ENCODE data around the gene TAGLN3. TPM values are rescaled to one million over a fixed set of nuclear protein-coding genes. Genes with fewer than 3 reads are reported as not detected.

TAGLN3 gene
- total and polyA plus RNA-seq, 7 donors = 4.3 to 17.8 (median 16.1) TPM; not detected in 2

DNA sequence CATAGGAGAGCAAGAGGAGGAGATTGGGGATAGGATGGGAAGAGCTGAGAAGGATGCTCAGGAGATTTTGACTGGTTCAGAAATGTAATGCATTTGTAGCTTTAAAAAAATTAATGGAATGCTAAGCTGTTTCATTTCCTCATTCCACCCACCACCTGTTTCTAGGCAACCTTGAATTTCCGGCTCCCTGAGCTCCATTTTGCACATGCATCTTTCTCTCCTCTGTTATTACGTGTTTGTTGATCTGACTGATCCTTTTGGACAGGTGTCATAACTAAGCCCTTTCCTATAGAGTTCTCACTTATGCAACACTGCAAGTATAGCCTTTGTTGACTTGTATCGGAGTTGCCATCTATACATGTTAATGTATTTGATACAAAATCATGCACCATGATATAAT lies 40.1 kb downstream of the TAGLN3 start:
- H3K27ac ChIP-seq = no peak overlapping the region
- H3K27me3 ChIP-seq = no peaks in the 10 kb centered on the region
- H3K4me3 ChIP-seq = no peak overlapping the region
- no peak for DNase-seq
- 70 to 75% methylated on average over 3 of the region's 3 CpGs for WGBS, 2 donors
- H3K9me3 ChIP-seq = no peaks in the 10 kb centered on the region
- intact Hi-C loops (cut with DNase I) = no loop called here
- no peaks in the 10 kb centered on the region for H3K36me3 ChIP-seq
- H3K4me1 ChIP-seq = peaks cover 0 to 5% (median 1%) of the 10 kb centered on the region in 4 donors
- TF ChIP-seq POLR2AphosphoS5 (IDR thresholded peaks at IDR 0.05) (no peak), POLR2A (IDR thresholded peaks at IDR 0.05) (no peak), EP300 (IDR thresholded peaks at IDR 0.05) (no peak)
- TF ChIP-seq, protein P1, sequence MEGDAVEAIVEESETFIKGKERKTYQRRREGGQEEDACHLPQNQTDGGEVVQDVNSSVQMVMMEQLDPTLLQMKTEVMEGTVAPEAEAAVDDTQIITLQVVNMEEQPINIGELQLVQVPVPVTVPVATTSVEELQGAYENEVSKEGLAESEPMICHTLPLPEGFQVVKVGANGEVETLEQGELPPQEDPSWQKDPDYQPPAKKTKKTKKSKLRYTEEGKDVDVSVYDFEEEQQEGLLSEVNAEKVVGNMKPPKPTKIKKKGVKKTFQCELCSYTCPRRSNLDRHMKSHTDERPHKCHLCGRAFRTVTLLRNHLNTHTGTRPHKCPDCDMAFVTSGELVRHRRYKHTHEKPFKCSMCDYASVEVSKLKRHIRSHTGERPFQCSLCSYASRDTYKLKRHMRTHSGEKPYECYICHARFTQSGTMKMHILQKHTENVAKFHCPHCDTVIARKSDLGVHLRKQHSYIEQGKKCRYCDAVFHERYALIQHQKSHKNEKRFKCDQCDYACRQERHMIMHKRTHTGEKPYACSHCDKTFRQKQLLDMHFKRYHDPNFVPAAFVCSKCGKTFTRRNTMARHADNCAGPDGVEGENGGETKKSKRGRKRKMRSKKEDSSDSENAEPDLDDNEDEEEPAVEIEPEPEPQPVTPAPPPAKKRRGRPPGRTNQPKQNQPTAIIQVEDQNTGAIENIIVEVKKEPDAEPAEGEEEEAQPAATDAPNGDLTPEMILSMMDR (IDR thresholded peaks at IDR 0.05) = no peak

DNA sequence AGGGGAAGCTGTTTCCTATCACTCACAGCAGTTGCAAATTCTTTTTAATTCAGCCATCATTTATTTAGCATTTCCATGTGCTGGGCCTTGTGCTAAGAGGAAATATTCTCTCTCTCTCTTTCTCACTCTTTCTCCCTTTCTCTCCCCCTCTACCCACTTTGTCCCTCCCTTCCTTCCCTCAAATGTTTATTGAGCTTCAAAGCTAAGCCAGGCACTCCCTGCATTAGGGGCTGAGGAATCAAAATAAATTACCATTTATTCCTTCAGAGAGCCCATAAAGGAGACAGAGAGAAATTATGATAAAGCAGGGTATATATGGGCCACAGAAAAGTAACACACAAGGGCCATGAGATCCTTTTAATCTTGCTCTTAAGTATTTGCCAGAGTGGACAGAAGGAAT lies 42.6 kb downstream of the TAGLN3 start:
- H3K4me3 ChIP-seq = no peak overlapping the region
- DNase-seq = no peak
- H3K36me3 ChIP-seq = no peaks in the 10 kb centered on the region
- H3K27me3 ChIP-seq = no peaks in the 10 kb centered on the region
- no peaks in the 10 kb centered on the region for H3K9me3 ChIP-seq
- TF ChIP-seq POLR2AphosphoS5 (IDR thresholded peaks at IDR 0.05) = no peak
- H3K4me1 ChIP-seq = peaks cover 0 to 8% (median 2%) of the 10 kb centered on the region in 4 donors
- no peak overlapping the region for H3K27ac ChIP-seq
- intact Hi-C loops (cut with DNase I) = no loop called here

DNA sequence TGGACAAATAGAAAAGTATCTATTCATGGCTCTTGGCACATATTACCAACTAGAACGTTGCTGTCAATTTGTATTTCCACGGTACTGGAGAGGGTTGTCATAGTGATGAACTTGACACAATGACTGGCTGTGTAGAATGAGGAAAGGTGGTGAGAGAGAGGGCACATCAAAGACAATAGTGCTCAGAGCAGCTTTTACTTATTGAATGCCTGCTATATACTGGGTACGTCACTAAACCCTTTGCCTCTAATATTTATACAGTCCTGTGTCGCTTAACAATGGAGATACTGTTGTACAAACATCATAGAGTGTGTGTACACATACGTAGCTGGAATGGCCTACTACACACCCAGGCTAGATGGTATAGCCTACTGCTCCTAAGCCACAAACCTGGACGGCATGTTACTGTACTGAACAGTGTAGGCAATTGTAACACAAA lies 44.1 kb downstream of the TAGLN3 start:
- H3K27ac ChIP-seq = no peak overlapping the region
- TF ChIP-seq POLR2AphosphoS5 (IDR thresholded peaks at IDR 0.05) = no peak
- TF ChIP-seq, protein P1 (IDR thresholded peaks at IDR 0.05) = no peak
- no peak for TF ChIP-seq EP300 (IDR thresholded peaks at IDR 0.05)
- TF ChIP-seq POLR2A (IDR thresholded peaks at IDR 0.05) = no peak
- no peak overlapping the region for H3K4me3 ChIP-seq
- no peaks in the 10 kb centered on the region for H3K9me3 ChIP-seq
- intact Hi-C loops (cut with DNase I) = loop anchor here (1.0 kb wide), 1 partner anchor 374 kb away; no protein-coding TSS in a partner anchor
- DNase-seq = no peak
- H3K27me3 ChIP-seq = no peaks in the 10 kb centered on the region
- WGBS, 2 donors = 20 to 67% methylated on average over 6 of the region's 6 CpGs
- H3K36me3 ChIP-seq = no peaks in the 10 kb centered on the region
- H3K4me1 ChIP-seq = peaks cover 0 to 8% (median 2%) of the 10 kb centered on the region in 4 donors

DNA sequence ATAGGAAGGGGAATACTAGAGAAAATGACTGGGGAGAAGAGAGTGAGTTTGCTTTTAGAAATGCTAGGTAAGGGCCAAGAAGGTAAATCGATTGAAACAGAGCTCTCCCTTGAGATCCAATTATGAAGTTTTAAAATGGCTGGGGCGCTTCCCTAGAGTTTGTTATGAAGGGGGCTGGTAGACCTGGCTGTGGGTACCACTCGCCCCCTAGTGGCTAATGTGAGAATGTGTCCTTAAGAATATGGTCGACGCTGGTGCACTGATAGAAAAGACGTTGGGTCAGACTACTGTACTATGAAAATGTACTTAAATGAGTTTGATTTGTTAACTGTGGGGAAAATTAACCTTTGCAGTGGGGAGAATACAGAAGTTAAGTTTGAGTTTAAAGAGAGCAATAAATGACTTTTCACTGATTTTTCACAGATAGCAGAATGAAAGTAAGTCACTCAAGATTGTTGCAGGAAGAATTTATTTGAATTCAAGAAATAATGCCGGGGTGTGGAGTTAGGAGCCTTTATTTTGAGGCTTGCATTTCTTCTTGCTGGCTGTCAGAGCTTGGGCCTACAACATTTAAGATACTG lies 45.0 kb downstream of the TAGLN3 start:
- peaks cover 0 to 8% (median 2%) of the 10 kb centered on the region in 4 donors for H3K4me1 ChIP-seq
- no peak for TF ChIP-seq POLR2A (IDR thresholded peaks at IDR 0.05)
- no peak for TF ChIP-seq EP300 (IDR thresholded peaks at IDR 0.05)
- TF ChIP-seq POLR2AphosphoS5 (IDR thresholded peaks at IDR 0.05) = no peak
- TF ChIP-seq, protein P1 (IDR thresholded peaks at IDR 0.05) = peak; percentile 57 to 76 (median 66)
- intact Hi-C loops (cut with DNase I) = loop anchor here (1.0 kb wide), 1 partner anchor 374 kb away; no protein-coding TSS in a partner anchor
- H3K27ac ChIP-seq = no peak overlapping the region
- no peak for DNase-seq
- H3K27me3 ChIP-seq = no peaks in the 10 kb centered on the region
- H3K36me3 ChIP-seq = no peaks in the 10 kb centered on the region
- WGBS, 2 donors = 3 to 10% methylated on average over 7 of the region's 7 CpGs
- H3K4me3 ChIP-seq = no peak overlapping the region
- H3K9me3 ChIP-seq = no peaks in the 10 kb centered on the region

DNA sequence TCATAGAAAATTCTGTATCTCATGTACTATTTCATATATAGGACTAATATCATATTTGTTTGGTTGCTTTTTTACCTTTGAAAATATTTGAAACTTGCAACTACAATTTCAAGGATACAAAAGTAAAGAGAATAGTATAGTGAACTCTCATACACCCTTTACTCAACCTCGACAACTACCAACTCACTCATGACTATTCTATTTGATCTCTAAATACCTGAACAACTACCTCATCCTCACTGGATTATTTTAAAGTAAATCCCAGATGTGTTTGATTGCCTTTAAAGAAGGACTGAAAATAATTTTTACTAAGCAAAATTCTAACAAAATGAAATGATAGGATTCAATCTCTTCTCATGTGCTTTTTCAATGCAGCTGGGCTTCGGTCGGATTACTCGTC lies 47.9 kb downstream of the TAGLN3 start:
- TF ChIP-seq POLR2A (IDR thresholded peaks at IDR 0.05) (no peak), EP300 (IDR thresholded peaks at IDR 0.05) (no peak), POLR2AphosphoS5 (IDR thresholded peaks at IDR 0.05) (no peak)
- TF ChIP-seq, protein P1 (IDR thresholded peaks at IDR 0.05) = no peak
- H3K36me3 ChIP-seq = no peaks in the 10 kb centered on the region
- no peak for DNase-seq
- H3K4me1 ChIP-seq = peaks cover 0 to 8% (median 2%) of the 10 kb centered on the region in 4 donors
- no peak overlapping the region for H3K4me3 ChIP-seq
- intact Hi-C loops (cut with DNase I) = no loop called here
- H3K9me3 ChIP-seq = no peaks in the 10 kb centered on the region
- no peak overlapping the region for H3K27ac ChIP-seq
- 71 to 83% methylated on average over 4 of the region's 4 CpGs for WGBS, 2 donors
- no peaks in the 10 kb centered on the region for H3K27me3 ChIP-seq

All from sigmoid colon (tissue), 7 donors.